ENCODE results near the gene GLCCI1.
"Not testable (repeated sequence)": the region's sequence is repeated elsewhere in the genome, so short reads cannot be mapped to it uniquely, and the experiment has no call there.

DNA sequence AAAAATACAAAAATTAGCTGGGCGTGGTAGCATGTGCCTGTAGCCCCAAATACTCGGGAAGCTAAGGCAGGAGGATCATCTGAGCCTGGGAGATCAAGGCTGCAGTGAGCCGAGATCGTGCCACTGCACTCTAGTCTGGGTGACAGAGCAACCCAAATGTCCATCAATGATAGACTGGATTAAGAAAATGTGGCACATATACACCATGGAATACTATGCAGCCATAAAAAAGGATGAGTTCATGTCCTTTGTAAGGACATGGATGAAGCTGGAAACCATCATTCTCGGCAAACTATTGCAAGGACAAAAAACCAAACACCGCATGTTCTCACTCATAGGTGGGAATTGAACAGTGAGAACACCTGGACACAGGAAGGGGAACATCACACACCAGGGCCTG lies 26.8 kb downstream of the GLCCI1 start:
- not testable (repeated sequence) for TF ChIP-seq POLR2AphosphoS5 (IDR thresholded peaks at IDR 0.05); EZH2 (IDR thresholded peaks at IDR 0.05; ENCODE audit: borderline replicate concordance, insufficient read depth, low read length, poor library complexity, severe bottlenecking); EP300 (conservative IDR thresholded peaks at IDR 0.05; ENCODE audit: poor library complexity, severe bottlenecking); TAF1 (IDR thresholded peaks at IDR 0.05; ENCODE audit: low read depth); RAD21 (conservative IDR thresholded peaks at IDR 0.05); MXI1 (conservative IDR thresholded peaks at IDR 0.05; ENCODE audit: poor library complexity, severe bottlenecking); SMC3 (conservative IDR thresholded peaks at IDR 0.05; ENCODE audit: poor library complexity)
- TF ChIP-seq, protein P1, sequence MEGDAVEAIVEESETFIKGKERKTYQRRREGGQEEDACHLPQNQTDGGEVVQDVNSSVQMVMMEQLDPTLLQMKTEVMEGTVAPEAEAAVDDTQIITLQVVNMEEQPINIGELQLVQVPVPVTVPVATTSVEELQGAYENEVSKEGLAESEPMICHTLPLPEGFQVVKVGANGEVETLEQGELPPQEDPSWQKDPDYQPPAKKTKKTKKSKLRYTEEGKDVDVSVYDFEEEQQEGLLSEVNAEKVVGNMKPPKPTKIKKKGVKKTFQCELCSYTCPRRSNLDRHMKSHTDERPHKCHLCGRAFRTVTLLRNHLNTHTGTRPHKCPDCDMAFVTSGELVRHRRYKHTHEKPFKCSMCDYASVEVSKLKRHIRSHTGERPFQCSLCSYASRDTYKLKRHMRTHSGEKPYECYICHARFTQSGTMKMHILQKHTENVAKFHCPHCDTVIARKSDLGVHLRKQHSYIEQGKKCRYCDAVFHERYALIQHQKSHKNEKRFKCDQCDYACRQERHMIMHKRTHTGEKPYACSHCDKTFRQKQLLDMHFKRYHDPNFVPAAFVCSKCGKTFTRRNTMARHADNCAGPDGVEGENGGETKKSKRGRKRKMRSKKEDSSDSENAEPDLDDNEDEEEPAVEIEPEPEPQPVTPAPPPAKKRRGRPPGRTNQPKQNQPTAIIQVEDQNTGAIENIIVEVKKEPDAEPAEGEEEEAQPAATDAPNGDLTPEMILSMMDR (IDR thresholded peaks at IDR 0.05; ENCODE audit: poor library complexity, severe bottlenecking), result not testable (repeated sequence)
- TF ChIP-seq, protein P2, sequence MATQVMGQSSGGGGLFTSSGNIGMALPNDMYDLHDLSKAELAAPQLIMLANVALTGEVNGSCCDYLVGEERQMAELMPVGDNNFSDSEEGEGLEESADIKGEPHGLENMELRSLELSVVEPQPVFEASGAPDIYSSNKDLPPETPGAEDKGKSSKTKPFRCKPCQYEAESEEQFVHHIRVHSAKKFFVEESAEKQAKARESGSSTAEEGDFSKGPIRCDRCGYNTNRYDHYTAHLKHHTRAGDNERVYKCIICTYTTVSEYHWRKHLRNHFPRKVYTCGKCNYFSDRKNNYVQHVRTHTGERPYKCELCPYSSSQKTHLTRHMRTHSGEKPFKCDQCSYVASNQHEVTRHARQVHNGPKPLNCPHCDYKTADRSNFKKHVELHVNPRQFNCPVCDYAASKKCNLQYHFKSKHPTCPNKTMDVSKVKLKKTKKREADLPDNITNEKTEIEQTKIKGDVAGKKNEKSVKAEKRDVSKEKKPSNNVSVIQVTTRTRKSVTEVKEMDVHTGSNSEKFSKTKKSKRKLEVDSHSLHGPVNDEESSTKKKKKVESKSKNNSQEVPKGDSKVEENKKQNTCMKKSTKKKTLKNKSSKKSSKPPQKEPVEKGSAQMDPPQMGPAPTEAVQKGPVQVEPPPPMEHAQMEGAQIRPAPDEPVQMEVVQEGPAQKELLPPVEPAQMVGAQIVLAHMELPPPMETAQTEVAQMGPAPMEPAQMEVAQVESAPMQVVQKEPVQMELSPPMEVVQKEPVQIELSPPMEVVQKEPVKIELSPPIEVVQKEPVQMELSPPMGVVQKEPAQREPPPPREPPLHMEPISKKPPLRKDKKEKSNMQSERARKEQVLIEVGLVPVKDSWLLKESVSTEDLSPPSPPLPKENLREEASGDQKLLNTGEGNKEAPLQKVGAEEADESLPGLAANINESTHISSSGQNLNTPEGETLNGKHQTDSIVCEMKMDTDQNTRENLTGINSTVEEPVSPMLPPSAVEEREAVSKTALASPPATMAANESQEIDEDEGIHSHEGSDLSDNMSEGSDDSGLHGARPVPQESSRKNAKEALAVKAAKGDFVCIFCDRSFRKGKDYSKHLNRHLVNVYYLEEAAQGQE (IDR thresholded peaks at IDR 0.05; ENCODE audit: borderline replicate concordance), result not testable (repeated sequence)
